Measurements from ENCODE around the gene HTRA2.

DNA sequence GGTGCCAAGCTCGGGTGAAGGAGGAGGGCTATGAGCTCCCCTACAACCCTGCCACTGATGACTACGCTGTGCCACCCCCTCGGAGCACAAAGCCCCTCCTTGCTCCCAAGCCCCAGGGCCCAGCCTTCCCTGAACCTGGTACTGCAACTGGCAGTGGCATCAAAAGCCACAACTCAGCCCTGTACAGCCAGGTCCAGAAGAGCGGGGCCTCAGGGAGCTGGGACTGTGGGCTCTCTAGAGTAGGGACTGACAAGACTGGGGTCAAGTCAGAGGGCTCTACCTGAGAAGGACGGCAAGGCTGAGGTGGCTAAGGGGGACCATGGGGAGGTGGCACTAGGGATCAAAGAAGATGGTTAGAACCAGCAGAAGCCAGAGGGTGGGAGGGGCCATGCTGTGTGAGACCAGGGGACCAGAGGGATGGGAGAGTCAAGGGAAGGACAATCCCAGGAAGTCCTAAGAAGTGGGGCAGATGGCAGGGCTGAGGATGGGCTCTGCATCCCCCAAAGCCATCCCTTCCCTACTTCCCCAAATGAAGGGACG is 27.2 kb downstream of the HTRA2 start:
- TF ChIP-seq, protein P1, sequence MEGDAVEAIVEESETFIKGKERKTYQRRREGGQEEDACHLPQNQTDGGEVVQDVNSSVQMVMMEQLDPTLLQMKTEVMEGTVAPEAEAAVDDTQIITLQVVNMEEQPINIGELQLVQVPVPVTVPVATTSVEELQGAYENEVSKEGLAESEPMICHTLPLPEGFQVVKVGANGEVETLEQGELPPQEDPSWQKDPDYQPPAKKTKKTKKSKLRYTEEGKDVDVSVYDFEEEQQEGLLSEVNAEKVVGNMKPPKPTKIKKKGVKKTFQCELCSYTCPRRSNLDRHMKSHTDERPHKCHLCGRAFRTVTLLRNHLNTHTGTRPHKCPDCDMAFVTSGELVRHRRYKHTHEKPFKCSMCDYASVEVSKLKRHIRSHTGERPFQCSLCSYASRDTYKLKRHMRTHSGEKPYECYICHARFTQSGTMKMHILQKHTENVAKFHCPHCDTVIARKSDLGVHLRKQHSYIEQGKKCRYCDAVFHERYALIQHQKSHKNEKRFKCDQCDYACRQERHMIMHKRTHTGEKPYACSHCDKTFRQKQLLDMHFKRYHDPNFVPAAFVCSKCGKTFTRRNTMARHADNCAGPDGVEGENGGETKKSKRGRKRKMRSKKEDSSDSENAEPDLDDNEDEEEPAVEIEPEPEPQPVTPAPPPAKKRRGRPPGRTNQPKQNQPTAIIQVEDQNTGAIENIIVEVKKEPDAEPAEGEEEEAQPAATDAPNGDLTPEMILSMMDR (IDR thresholded peaks at IDR 0.05), result no peak
- TF ChIP-seq POLR2A (IDR thresholded peaks at IDR 0.05), result no peak
